Endothelial cell (in vitro differentiated cells): Measurements from ENCODE around the gene NOTCH2. TPM values are rescaled to one million over a fixed set of nuclear protein-coding genes. Genes with fewer than 3 reads are reported as not detected.

Source experiments
- DNase-seq: peaks from one replicate; pipeline ENCODE4 v3.0.0; 2021; ENCODE audit warnings: low spot score
- H3K27ac Mint-ChIP-seq: one replicate; pipeline ENCODE4 v1.8.0; 2021; ENCODE audit warnings: mixed read lengths, inconsistent platforms; ENCODE audit not compliant: unreplicated experiment
- H3K27me3 Mint-ChIP-seq: one replicate; pipeline ENCODE4 v1.8.0; 2021; ENCODE audit warnings: mild to moderate bottlenecking, moderate library complexity, mixed read lengths, inconsistent platforms; ENCODE audit not compliant: unreplicated experiment
- H3K36me3 Mint-ChIP-seq: one replicate; pipeline ENCODE4 v1.8.0; 2021; ENCODE audit warnings: mild to moderate bottlenecking, low read depth, mixed read lengths, inconsistent platforms; ENCODE audit not compliant: unreplicated experiment
- H3K4me1 Mint-ChIP-seq: one replicate; pipeline ENCODE4 v1.8.0; 2021; ENCODE audit warnings: mild to moderate bottlenecking, mixed read lengths, inconsistent platforms; ENCODE audit not compliant: unreplicated experiment
- H3K4me3 Mint-ChIP-seq: one replicate; pipeline ENCODE4 v1.8.0; 2021; ENCODE audit warnings: mild to moderate bottlenecking, mixed read lengths, inconsistent platforms; ENCODE audit not compliant: unreplicated experiment
- H3K9me3 Mint-ChIP-seq: one replicate; pipeline ENCODE4 v1.8.0; 2021; ENCODE audit warnings: mixed read lengths, inconsistent platforms; ENCODE audit not compliant: unreplicated experiment
- total RNA-seq: library from RNA; stranded (reverse); fragmentation: NEBNext Ultra II Directional; extraction: Animal tissue kit (Norgen Biotek cat#: 25700); gene quantifications from one replicate; pipeline ENCODE4 v1.2.1, GENCODE V29; 2021; ENCODE audit not compliant: unreplicated experiment
- TF ChIP-seq, protein P1 (sequence below): fragments of 200-600 bp; sonication (generic); IDR thresholded peaks from one replicate; pipeline ENCODE4 v1.5.0; 2021; ENCODE audit warnings: antibody characterized with exemption; ENCODE audit not compliant: unreplicated experiment

NOTCH2 gene
- total RNA-seq, 1 donor from 2014 or later = 29.7 TPM

GRCh38 chr1:119987686-119988085 lies 81.8 kb downstream of the NOTCH2 start:
- H3K4me1 Mint-ChIP-seq = peaks cover 8% of the 10 kb centered on the region
- H3K36me3 Mint-ChIP-seq = no peaks in the 10 kb centered on the region
- DNase-seq = no peak
- H3K4me3 Mint-ChIP-seq = no peak overlapping the region
- H3K27ac Mint-ChIP-seq = no peak overlapping the region
- H3K27me3 Mint-ChIP-seq = peaks cover 4% of the 10 kb centered on the region
- TF ChIP-seq, protein P1, sequence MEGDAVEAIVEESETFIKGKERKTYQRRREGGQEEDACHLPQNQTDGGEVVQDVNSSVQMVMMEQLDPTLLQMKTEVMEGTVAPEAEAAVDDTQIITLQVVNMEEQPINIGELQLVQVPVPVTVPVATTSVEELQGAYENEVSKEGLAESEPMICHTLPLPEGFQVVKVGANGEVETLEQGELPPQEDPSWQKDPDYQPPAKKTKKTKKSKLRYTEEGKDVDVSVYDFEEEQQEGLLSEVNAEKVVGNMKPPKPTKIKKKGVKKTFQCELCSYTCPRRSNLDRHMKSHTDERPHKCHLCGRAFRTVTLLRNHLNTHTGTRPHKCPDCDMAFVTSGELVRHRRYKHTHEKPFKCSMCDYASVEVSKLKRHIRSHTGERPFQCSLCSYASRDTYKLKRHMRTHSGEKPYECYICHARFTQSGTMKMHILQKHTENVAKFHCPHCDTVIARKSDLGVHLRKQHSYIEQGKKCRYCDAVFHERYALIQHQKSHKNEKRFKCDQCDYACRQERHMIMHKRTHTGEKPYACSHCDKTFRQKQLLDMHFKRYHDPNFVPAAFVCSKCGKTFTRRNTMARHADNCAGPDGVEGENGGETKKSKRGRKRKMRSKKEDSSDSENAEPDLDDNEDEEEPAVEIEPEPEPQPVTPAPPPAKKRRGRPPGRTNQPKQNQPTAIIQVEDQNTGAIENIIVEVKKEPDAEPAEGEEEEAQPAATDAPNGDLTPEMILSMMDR = no peak
- H3K9me3 Mint-ChIP-seq = no peaks in the 10 kb centered on the region

DNA sequence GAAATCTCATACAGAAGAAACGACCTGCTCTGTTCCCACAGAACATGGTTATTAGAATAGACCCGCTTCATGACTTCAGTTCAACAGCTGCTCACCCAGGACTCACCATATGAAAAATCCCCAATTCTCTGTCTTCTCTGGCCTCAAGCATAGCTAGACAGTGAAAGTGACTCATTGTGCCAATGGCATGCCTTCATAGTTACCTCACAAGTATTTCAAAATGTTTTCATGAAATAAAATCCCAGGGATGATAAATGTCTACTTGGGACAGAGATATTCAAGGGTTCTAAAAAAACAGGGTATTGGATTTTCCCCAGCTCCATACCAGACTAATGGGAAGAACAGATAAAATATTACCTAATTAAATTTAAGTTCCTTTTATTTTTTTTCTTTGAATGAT lies 82.3 kb downstream of the NOTCH2 start:
- Mint-ChIP-seq H3K27ac (no peak overlapping the region), H3K4me3 (no peak overlapping the region), H3K4me1 (peaks cover 8% of the 10 kb centered on the region), H3K36me3 (no peaks in the 10 kb centered on the region), H3K9me3 (no peaks in the 10 kb centered on the region), H3K27me3 (peaks cover 4% of the 10 kb centered on the region)
- TF ChIP-seq, protein P1 = no peak
- no peak for DNase-seq

DNA sequence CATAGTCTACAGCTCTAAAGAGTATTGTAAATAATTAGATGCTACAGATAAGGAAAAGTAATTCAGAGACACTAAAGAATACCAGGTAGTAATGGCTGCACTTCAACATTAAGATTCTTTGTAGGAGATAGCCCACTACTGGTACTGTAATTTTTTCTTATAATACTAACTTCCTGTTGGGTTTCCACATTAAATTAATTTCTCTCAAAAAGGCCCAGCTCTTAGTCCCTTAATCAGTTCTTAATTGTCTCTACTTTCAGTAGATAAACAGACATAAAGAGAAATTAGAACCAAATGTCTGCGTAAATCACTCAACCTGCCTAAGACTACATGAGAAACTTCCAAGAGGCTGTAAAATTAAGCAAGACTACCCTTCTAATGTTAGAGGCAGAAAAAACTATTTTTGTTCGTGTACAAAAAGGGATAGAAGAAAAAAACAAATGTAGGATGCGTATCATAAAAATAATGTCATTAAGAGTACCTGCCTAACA lies 83.4 kb downstream of the NOTCH2 start:
- Mint-ChIP-seq H3K27ac (no peak overlapping the region), H3K4me1 (peaks cover 8% of the 10 kb centered on the region), H3K4me3 (no peak overlapping the region), H3K9me3 (no peaks in the 10 kb centered on the region), H3K27me3 (peaks cover 4% of the 10 kb centered on the region), H3K36me3 (no peaks in the 10 kb centered on the region)
- no peak for DNase-seq
- TF ChIP-seq, protein P1 = no peak

- no peak overlapping the region for H3K4me3 Mint-ChIP-seq
- no peak overlapping the region for H3K27ac Mint-ChIP-seq
- TF ChIP-seq, protein P1 = no peak
- peaks cover 8% of the 10 kb centered on the region for H3K4me1 Mint-ChIP-seq
- no peaks in the 10 kb centered on the region for H3K36me3 Mint-ChIP-seq
- peaks cover 4% of the 10 kb centered on the region for H3K27me3 Mint-ChIP-seq
- H3K9me3 Mint-ChIP-seq = no peaks in the 10 kb centered on the region
- DNase-seq = no peak
These were observed 84.7 kb downstream of the NOTCH2 start for GRCh38 chr1:119984771-119985170.

- H3K27me3 Mint-ChIP-seq = peaks cover 7% of the 10 kb centered on the region
- H3K36me3 Mint-ChIP-seq = no peaks in the 10 kb centered on the region
- DNase-seq = no peak
- H3K9me3 Mint-ChIP-seq = no peaks in the 10 kb centered on the region
- TF ChIP-seq, protein P1 = no peak
- H3K27ac Mint-ChIP-seq = no peak overlapping the region
- peaks cover 8% of the 10 kb centered on the region for H3K4me1 Mint-ChIP-seq
- no peak overlapping the region for H3K4me3 Mint-ChIP-seq
These were observed 87.3 kb downstream of the NOTCH2 start for GRCh38 chr1:119981986-119982815.
